ENCODE data around the gene SLC30A2. TPM values are rescaled to one million over a fixed set of nuclear protein-coding genes. Genes with fewer than 3 reads are reported as not detected.

SLC30A2 gene
- total RNA-seq, 2 experiments from 2014 or later: not detected

- H3K4me1 Mint-ChIP-seq: peaks cover 5% of the 10 kb centered on the region
- H3K27ac Mint-ChIP-seq: no peak overlapping the region
- POLR2A ChIA-PET: no interaction called here
- H3K27me3 Mint-ChIP-seq: peaks cover 29% of the 10 kb centered on the region
- ATAC-seq (ENCODE audit: low read depth) (no peak), DNase-seq (no peak)
- H3K36me3 Mint-ChIP-seq: no peaks in the 10 kb centered on the region
- H3K9me3 Mint-ChIP-seq: no peaks in the 10 kb centered on the region
- no peak overlapping the region for H3K4me3 Mint-ChIP-seq
These were observed 33.3 kb upstream of the SLC30A2 start for GRCh38 chr1:26079178-26079563.

GRCh38 chr1:26078286-26079177 is 32.6 kb upstream of the SLC30A2 start:
- Mint-ChIP-seq H3K9me3 (no peaks in the 10 kb centered on the region), H3K36me3 (no peaks in the 10 kb centered on the region), H3K4me1 (peaks cover 5% of the 10 kb centered on the region), H3K4me3 (no peak overlapping the region), H3K27me3 (peaks cover 30% of the 10 kb centered on the region), H3K27ac (no peak overlapping the region)
- POLR2A ChIA-PET: no interaction called here
- DNase-seq: no peak
- no peak for ATAC-seq (ENCODE audit: low read depth)

- no peaks in the 10 kb centered on the region for H3K36me3 Mint-ChIP-seq
- DNase-seq (no peak), ATAC-seq (ENCODE audit: low read depth) (no peak)
- H3K4me1 Mint-ChIP-seq: peaks cover 5% of the 10 kb centered on the region
- peaks cover 36% of the 10 kb centered on the region for H3K27me3 Mint-ChIP-seq
- H3K9me3 Mint-ChIP-seq: no peaks in the 10 kb centered on the region
- H3K27ac Mint-ChIP-seq: no peak overlapping the region
- POLR2A ChIA-PET: no interaction called here
- H3K4me3 Mint-ChIP-seq: no peak overlapping the region
These were observed 31.6 kb upstream of the SLC30A2 start for GRCh38 chr1:26077524-26077923.

GRCh38 chr1:26075421-26076144 is 29.7 kb upstream of the SLC30A2 start:
- no peak for ATAC-seq (ENCODE audit: low read depth)
- POLR2A ChIA-PET: no interaction called here
- Mint-ChIP-seq H3K4me3 (no peak overlapping the region), H3K4me1 (peaks cover 5% of the 10 kb centered on the region), H3K27ac (no peak overlapping the region), H3K9me3 (no peaks in the 10 kb centered on the region), H3K27me3 (peaks cover 41% of the 10 kb centered on the region), H3K36me3 (no peaks in the 10 kb centered on the region)
- no peak for DNase-seq

GRCh38 chr1:26072305-26072704 is 26.4 kb upstream of the SLC30A2 start:
- no peak overlapping the region for H3K27ac Mint-ChIP-seq
- H3K9me3 Mint-ChIP-seq: no peaks in the 10 kb centered on the region
- POLR2A ChIA-PET: interaction anchor here (0.6 kb wide), 1 partner anchor 633 kb away, joined by 3 read pairs; no protein-coding TSS in a partner anchor
- ATAC-seq (ENCODE audit: low read depth) (no peak), DNase-seq (no peak)
- H3K36me3 Mint-ChIP-seq: no peaks in the 10 kb centered on the region
- peaks cover 5% of the 10 kb centered on the region for H3K4me1 Mint-ChIP-seq
- no peak overlapping the region for H3K4me3 Mint-ChIP-seq
- peaks cover 40% of the 10 kb centered on the region for H3K27me3 Mint-ChIP-seq

- Mint-ChIP-seq H3K36me3 (no peaks in the 10 kb centered on the region), H3K27me3 (peaks cover 38% of the 10 kb centered on the region), H3K27ac (no peak overlapping the region), H3K9me3 (no peaks in the 10 kb centered on the region), H3K4me3 (no peak overlapping the region), H3K4me1 (peaks cover 5% of the 10 kb centered on the region)
- POLR2A ChIA-PET: no interaction called here
- DNase-seq (no peak), ATAC-seq (ENCODE audit: low read depth) (no peak)
These were observed 25.0 kb upstream of the SLC30A2 start for GRCh38 chr1:26070963-26071342.

- peaks cover 1% of the 10 kb centered on the region for H3K4me1 Mint-ChIP-seq
- H3K27ac Mint-ChIP-seq: no peak overlapping the region
- no peak overlapping the region for H3K4me3 Mint-ChIP-seq
- POLR2A ChIA-PET: no interaction called here
- no peak for DNase-seq
- H3K27me3 Mint-ChIP-seq: peaks cover 39% of the 10 kb centered on the region
- H3K36me3 Mint-ChIP-seq: no peaks in the 10 kb centered on the region
- no peak for ATAC-seq (ENCODE audit: low read depth)
- H3K9me3 Mint-ChIP-seq: no peaks in the 10 kb centered on the region
These were observed 24.5 kb upstream of the SLC30A2 start for GRCh38 chr1:26070296-26070962.

GRCh38 chr1:26069941-26070295 is 24.0 kb upstream of the SLC30A2 start:
- peaks cover 38% of the 10 kb centered on the region for H3K27me3 Mint-ChIP-seq
- H3K36me3 Mint-ChIP-seq: no peaks in the 10 kb centered on the region
- no peaks in the 10 kb centered on the region for H3K4me1 Mint-ChIP-seq
- POLR2A ChIA-PET: no interaction called here
- ATAC-seq (ENCODE audit: low read depth) (no peak), DNase-seq (no peak)
- H3K27ac Mint-ChIP-seq: no peak overlapping the region
- H3K4me3 Mint-ChIP-seq: no peak overlapping the region
- no peaks in the 10 kb centered on the region for H3K9me3 Mint-ChIP-seq

GRCh38 chr1:26067432-26067911 is 21.6 kb upstream of the SLC30A2 start, which contains the start of gene TRIM63:
Gene TRIM63 (minus strand): TSS chr1:26067630. CDS start chr1:26067494, 136 bp downstream.
- no peaks in the 10 kb centered on the region for H3K9me3 Mint-ChIP-seq
- H3K27ac Mint-ChIP-seq: no peak within 1 kb of the TSS
- POLR2A ChIA-PET: no interaction called here
- DNase-seq (no peak), ATAC-seq (ENCODE audit: low read depth) (no peak)
- H3K4me1 Mint-ChIP-seq: no peaks in the 10 kb centered on the region
- no peak within 1 kb of the TSS for H3K4me3 Mint-ChIP-seq
- H3K27me3 Mint-ChIP-seq: peaks cover 26% of the 10 kb centered on the region
- H3K36me3 Mint-ChIP-seq: no peaks in the 10 kb centered on the region

GRCh38 chr1:26066857-26067256 is 20.9 kb upstream of the SLC30A2 start:
- Mint-ChIP-seq H3K27me3 (peaks cover 24% of the 10 kb centered on the region), H3K9me3 (no peaks in the 10 kb centered on the region), H3K4me3 (no peak overlapping the region), H3K27ac (no peak overlapping the region), H3K4me1 (no peaks in the 10 kb centered on the region), H3K36me3 (no peaks in the 10 kb centered on the region)
- ATAC-seq (ENCODE audit: low read depth) (no peak), DNase-seq (no peak)
- POLR2A ChIA-PET: no interaction called here

- Mint-ChIP-seq H3K4me3 (no peak overlapping the region), H3K27ac (no peak overlapping the region), H3K9me3 (no peaks in the 10 kb centered on the region), H3K27me3 (peaks cover 24% of the 10 kb centered on the region), H3K4me1 (no peaks in the 10 kb centered on the region), H3K36me3 (no peaks in the 10 kb centered on the region)
- ATAC-seq (ENCODE audit: low read depth) (no peak), DNase-seq (no peak)
- POLR2A ChIA-PET: interaction anchor here (0.6 kb wide), 1 partner anchor 459 kb away, joined by 7 read pairs; no protein-coding TSS in a partner anchor
These were observed 20.2 kb upstream of the SLC30A2 start for GRCh38 chr1:26066160-26066559.

- H3K4me1 Mint-ChIP-seq: no peaks in the 10 kb centered on the region
- ATAC-seq (ENCODE audit: low read depth): no peak
- H3K36me3 Mint-ChIP-seq: no peaks in the 10 kb centered on the region
- H3K27ac Mint-ChIP-seq: no peak overlapping the region
- no peaks in the 10 kb centered on the region for H3K9me3 Mint-ChIP-seq
- POLR2A ChIA-PET: no interaction called here
- DNase-seq: no peak
- peaks cover 22% of the 10 kb centered on the region for H3K27me3 Mint-ChIP-seq
- H3K4me3 Mint-ChIP-seq: no peak overlapping the region
These were observed 18.6 kb upstream of the SLC30A2 start for GRCh38 chr1:26064553-26064952.

- H3K9me3 Mint-ChIP-seq: no peaks in the 10 kb centered on the region
- H3K4me3 Mint-ChIP-seq: no peak overlapping the region
- H3K27me3 Mint-ChIP-seq: peaks cover 25% of the 10 kb centered on the region
- POLR2A ChIA-PET: no interaction called here
- no peak overlapping the region for H3K27ac Mint-ChIP-seq
- no peaks in the 10 kb centered on the region for H3K4me1 Mint-ChIP-seq
- no peaks in the 10 kb centered on the region for H3K36me3 Mint-ChIP-seq
- ATAC-seq (ENCODE audit: low read depth): no peak
- no peak for DNase-seq
These were observed 15.1 kb upstream of the SLC30A2 start for GRCh38 chr1:26060832-26061574.
